ENCODE measurements around the gene DEDD2.

DEDD2 gene

GRCh38 chr19:42244347-42245220 is 27.1 kb upstream of the DEDD2 start:
- H3K9me3 ChIP-seq (ENCODE audit: severe bottlenecking): no peaks in the 10 kb centered on the region

GRCh38 chr19:42242512-42243409 is 25.3 kb upstream of the DEDD2 start, which contains the start of gene GSK3A:
Gene GSK3A, minus strand, starts transcription at chr19:42242602. Its CDS starts 137 bp downstream, at chr19:42242465.
- Histone ChIP-seq H3K4me3 (ENCODE audit: low read depth, low read length) (peak within 1 kb of the TSS; percentile 91), H3K9me3 (ENCODE audit: severe bottlenecking) (no peaks in the 10 kb centered on the region), H3K27ac (peak within 1 kb of the TSS; percentile 87), H3K27me3 (ENCODE audit: insufficient read depth, low read depth, severe bottlenecking) (no peaks in the 10 kb centered on the region), H3K36me3 (peaks cover 25% of the 10 kb centered on the region)
- TF ChIP-seq CTCF (IDR thresholded peaks at IDR 0.05; ENCODE audit: low read depth, low read length): no peak
- DNase-seq: peak; percentile 98

More at GRCh38 chr19:42244347-42245220, 27.1 kb upstream of the DEDD2 start:
- Histone ChIP-seq H3K27ac (peak overlapping the region; percentile 87), H3K36me3 (peaks cover 22% of the 10 kb centered on the region), H3K27me3 (ENCODE audit: insufficient read depth, low read depth, severe bottlenecking) (no peaks in the 10 kb centered on the region), H3K4me3 (ENCODE audit: low read depth, low read length) (peak overlapping the region; percentile 47)
- peak; percentile 38; the same call in 1 of the 2 replicates for TF ChIP-seq CTCF (IDR thresholded peaks at IDR 0.05; ENCODE audit: low read depth, low read length)
- DNase-seq: peak; percentile 93

- TF ChIP-seq CTCF (IDR thresholded peaks at IDR 0.05; ENCODE audit: low read depth, low read length): no peak
- DNase-seq: peak; percentile 17
- H3K36me3 ChIP-seq: peaks cover 30% of the 10 kb centered on the region
- H3K27ac ChIP-seq: peak overlapping the region; percentile 86
- H3K9me3 ChIP-seq (ENCODE audit: severe bottlenecking): no peaks in the 10 kb centered on the region
- no peaks in the 10 kb centered on the region for H3K27me3 ChIP-seq (ENCODE audit: insufficient read depth, low read depth, severe bottlenecking)
- H3K4me3 ChIP-seq (ENCODE audit: low read depth, low read length): peak overlapping the region; percentile 91
Observed at GRCh38 chr19:42242069-42242511, 24.6 kb upstream of the DEDD2 start.

- peaks cover 38% of the 10 kb centered on the region for H3K36me3 ChIP-seq
- no peaks in the 10 kb centered on the region for H3K9me3 ChIP-seq (ENCODE audit: severe bottlenecking)
- no peak for TF ChIP-seq CTCF (IDR thresholded peaks at IDR 0.05; ENCODE audit: low read depth, low read length)
- DNase-seq: no peak
- no peak overlapping the region for H3K27ac ChIP-seq
- H3K4me3 ChIP-seq (ENCODE audit: low read depth, low read length): peak overlapping the region; percentile 91
- H3K27me3 ChIP-seq (ENCODE audit: insufficient read depth, low read depth, severe bottlenecking): no peaks in the 10 kb centered on the region
Observed at GRCh38 chr19:42241279-42241678, 23.8 kb upstream of the DEDD2 start.

DNA sequence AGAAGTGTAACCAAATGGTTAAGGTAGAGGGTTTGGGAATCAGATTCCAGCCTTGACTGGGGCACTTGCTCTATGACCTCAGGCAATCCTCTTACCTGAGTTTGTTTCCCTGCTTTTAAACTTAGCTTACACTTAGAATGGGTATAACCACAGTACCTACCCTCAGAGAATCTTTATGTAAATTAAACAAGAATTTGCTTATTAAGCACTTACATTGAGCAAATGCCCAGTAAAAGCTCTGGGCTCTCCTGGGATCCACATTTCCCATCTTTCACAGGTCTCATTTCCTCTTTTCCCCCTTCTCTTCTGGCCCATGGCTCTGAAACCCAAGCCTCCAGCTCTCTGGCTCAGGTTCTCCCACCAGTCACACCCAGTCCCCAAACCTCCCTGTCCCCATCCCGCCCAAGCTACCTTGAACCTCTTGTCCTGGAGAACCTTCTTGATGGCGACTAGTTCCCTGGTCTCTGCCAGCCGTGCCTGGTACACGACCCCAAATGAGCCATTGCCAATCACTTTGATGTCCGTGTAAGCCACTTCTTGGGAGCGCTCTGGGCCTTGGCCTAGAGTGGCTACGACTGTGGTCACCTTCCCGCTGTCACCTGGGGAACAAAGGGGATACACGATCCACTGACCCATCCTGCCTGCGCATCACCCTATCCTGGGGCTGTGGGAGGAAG is 22.2 kb upstream of the DEDD2 start:
- TF ChIP-seq CTCF (IDR thresholded peaks at IDR 0.05; ENCODE audit: low read depth, low read length): no peak

More for the DNA sequence above, 22.2 kb upstream of the DEDD2 start:
- no peak overlapping the region for H3K27ac ChIP-seq
- no peak for DNase-seq
- no peaks in the 10 kb centered on the region for H3K9me3 ChIP-seq (ENCODE audit: severe bottlenecking)
- peaks cover 54% of the 10 kb centered on the region for H3K36me3 ChIP-seq
- no peak overlapping the region for H3K4me3 ChIP-seq (ENCODE audit: low read depth, low read length)
- H3K27me3 ChIP-seq (ENCODE audit: insufficient read depth, low read depth, severe bottlenecking): no peaks in the 10 kb centered on the region
